ENCODE results near the gene MNX1.

The MNX1 gene

DNA sequence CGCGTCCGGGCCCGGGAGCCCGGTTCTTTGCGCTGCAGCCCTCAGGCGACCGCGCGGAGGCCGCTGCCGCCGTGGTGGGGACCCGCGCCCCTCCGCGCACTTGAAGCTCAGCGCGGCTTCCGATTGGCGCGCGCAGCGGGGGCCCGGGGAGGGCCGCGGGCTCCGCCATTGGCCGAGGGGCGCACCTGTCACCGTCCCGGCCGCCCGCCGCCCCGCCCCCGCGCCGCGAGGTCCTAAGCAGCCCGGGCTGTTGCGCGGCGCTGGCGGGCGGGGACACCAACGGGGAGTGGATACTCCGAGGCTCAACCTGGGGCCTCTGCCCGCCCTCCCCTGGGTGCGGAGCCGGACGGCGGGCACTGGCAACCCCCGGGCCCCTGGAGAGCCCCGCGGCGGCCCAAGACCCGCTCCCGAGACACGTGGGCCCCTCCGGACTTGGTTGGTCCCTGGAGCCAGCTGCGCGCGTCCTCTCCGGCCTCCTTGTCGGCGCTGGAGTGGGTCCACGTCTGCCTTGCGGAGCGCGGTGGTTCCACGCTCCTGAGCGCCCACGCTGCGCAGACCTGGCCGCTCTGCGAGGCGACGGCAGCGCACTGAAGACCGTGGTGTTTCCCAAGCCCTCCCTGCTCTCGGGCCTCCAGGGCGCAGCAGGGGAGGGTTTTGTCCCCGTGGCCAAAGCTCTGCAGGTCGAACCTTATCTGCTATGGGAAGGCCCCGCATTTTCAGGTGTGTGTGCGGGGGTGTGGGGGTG is at the start of gene MNX1:
Gene MNX1 (minus strand): TSS at position 76 of the 745 bp plus-strand sequence. CDS start 313 bp downstream, outside the sequence.
- DNase-seq (ENCODE audit: low read depth), result peak; percentile 34

DNA sequence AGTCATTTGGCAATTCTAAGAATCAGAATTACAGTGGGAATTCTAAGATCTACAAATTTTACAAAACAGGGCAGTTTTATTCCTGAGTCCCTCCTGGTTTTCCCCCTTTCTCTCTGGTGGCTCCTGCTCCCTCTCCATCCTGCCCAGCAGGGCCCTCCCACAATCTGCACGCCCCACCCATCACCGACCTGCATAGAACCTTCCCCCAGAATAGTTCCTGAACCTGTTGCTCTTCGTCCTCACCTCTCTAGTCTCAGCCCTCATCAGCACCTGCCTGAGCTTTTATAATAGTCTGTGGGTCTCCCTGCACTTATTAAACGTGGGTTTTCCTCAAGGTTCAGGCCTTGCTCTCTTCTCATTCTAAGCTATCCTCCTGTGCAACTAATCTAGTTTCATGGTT is 49.1 kb upstream of the MNX1 start:
- DNase-seq (ENCODE audit: low read depth), result no peak

- no peak for DNase-seq (ENCODE audit: low read depth)
Measured at GRCh38 chr7:157058701-157059100, 48.2 kb upstream of the MNX1 start.

DNA sequence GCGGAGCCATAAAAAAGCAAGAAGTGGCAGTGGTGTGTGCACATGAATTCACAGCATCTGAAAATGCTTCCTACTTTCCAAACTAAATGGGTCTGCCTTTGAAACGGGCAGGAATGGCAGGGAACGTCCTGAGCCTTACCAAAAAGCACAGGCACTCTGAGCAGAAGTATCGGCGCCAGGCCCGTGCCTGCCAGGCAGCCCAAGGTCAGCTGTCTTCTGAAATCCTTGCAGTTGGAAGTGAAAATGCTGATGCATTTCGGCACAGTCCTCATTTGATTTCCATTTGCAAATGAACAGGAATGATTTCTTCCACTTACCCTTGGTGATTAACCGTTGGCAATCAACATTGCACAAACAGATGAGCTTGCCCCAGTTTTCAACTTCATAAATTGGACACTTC is 47.6 kb upstream of the MNX1 start:
- DNase-seq (ENCODE audit: low read depth), result no peak

DNA sequence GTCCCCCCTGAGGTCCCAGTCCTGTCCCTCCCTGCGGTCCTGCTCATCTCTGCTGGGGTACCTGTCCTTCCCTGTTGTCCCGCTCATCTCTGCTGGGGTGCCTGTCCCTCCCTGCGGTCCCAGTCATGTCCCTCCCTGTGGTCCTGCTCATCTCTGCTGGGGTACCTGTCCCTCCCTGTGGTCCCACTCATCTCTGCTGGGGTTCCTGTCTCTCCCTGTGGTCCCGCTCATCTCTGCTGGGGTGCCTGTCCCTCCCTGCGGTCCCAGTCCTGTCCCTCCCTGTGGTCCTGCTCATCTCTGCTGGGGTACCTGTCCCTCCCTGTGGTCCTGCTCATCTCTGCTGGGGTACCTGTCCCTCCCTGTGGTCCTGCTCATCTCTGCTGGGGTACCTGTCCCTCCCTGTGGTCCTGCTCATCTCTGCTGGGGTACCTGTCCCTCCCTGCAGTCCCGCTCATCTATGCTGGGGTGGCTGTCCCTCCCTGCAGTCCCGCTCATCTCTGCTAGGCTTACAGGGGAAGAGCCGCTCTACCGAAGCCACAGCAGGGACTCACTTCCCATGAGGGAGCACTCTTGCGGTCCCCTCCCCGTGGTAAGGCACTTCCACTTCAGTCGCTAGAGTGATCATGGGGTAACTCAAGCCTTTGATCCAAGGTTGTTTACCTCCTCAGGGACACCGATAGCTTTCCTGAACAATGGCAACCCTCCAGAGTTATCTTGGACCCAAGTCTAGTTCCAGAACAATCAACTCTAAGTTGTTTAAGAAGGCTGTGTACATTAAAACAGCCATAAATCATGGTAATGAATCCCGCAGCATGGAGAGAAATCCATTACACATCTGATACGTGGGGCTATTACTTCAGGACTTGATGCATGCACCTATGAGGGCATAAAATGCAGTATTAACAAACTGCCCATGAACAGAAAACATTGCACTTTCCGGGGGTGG is 46.8 kb upstream of the MNX1 start:
- no peak for DNase-seq (ENCODE audit: low read depth)

DNA sequence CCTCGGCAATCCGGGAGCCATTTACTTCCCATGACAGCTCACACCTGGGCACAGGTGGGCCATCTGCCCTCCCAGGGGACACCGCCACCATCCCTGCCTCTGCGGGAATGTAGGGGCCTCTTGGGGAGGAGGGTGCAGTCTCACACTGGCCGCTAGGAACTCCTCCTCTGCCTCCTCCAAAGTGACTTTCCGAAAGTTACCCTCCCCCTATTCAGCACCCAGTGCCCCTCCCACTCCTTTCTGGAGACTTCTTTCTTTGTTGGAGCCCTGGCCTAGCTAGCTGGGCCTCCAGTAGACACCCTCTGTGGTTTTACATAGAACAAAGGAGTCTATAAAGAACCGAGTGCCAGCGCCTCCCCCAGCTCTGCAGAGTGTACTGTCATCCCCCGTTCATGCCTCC is 45.8 kb upstream of the MNX1 start:
- no peak for DNase-seq (ENCODE audit: low read depth)

DNA sequence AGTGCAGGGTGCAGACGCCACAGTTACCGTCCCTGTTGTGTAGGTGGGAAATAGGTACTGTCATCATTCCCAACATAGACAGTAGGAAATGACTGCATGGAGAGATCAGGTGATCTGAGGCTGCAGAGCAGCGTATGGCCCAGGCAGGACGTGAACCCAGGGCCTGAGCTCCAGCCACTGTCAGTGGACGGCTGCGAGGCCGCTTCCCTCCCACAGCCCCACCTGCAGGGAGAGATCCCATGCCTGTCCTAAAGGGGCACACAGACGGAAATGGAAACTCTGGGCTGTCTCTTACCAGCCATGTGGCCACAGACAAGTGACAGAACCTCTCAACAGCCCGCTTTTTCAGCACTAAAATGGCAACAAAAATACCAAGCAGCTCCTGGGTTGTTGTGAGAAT is 44.5 kb upstream of the MNX1 start:
- DNase-seq (ENCODE audit: low read depth), result no peak

GRCh38 chr7:157053118-157053517 is 42.7 kb upstream of the MNX1 start:
- DNase-seq (ENCODE audit: low read depth), result no peak

GRCh38 chr7:157047148-157047547 is 36.7 kb upstream of the MNX1 start:
- DNase-seq (ENCODE audit: low read depth), result no peak

- no peak for DNase-seq (ENCODE audit: low read depth)
Measured at GRCh38 chr7:157046681-157047080, 36.2 kb upstream of the MNX1 start.

- no peak for DNase-seq (ENCODE audit: low read depth)
Measured at GRCh38 chr7:157044943-157045660, 34.6 kb upstream of the MNX1 start.

GRCh38 chr7:157044147-157044687 is 33.8 kb upstream of the MNX1 start:
- no peak for DNase-seq (ENCODE audit: low read depth)

GRCh38 chr7:157043745-157044144 is 33.3 kb upstream of the MNX1 start:
- no peak for DNase-seq (ENCODE audit: low read depth)

- DNase-seq (ENCODE audit: low read depth), result no peak
Measured at GRCh38 chr7:157041514-157042277, 31.2 kb upstream of the MNX1 start.

DNA sequence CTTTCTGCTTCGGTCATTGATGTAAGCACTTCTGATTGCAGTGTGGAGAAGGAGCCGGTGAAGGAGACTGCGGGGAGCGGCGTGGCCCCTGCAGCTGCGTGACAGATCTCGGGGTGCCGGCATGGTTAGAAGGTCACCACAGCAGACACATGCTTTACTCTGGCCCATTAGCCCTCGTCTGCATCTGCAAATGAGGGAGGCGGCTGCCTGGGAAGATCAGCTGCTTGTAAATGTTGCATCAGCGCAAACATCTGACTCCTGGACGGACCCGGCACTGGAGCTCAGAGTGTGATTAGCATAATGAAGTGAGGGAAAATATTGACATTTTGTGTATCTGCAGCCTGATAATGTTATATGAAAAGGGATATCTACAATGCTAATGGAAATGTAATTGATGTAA is 30.5 kb upstream of the MNX1 start:
- DNase-seq (ENCODE audit: low read depth), result no peak

- no peak for DNase-seq (ENCODE audit: low read depth)
Measured at GRCh38 chr7:157037635-157038034, 27.2 kb upstream of the MNX1 start.

- no peak for DNase-seq (ENCODE audit: low read depth)
Measured at GRCh38 chr7:157037028-157037427, 26.6 kb upstream of the MNX1 start.

- DNase-seq (ENCODE audit: low read depth), result no peak
Measured at GRCh38 chr7:157035979-157036378, 25.5 kb upstream of the MNX1 start.

- DNase-seq (ENCODE audit: low read depth), result no peak
Measured at GRCh38 chr7:157035302-157035701, 24.8 kb upstream of the MNX1 start.

DNA sequence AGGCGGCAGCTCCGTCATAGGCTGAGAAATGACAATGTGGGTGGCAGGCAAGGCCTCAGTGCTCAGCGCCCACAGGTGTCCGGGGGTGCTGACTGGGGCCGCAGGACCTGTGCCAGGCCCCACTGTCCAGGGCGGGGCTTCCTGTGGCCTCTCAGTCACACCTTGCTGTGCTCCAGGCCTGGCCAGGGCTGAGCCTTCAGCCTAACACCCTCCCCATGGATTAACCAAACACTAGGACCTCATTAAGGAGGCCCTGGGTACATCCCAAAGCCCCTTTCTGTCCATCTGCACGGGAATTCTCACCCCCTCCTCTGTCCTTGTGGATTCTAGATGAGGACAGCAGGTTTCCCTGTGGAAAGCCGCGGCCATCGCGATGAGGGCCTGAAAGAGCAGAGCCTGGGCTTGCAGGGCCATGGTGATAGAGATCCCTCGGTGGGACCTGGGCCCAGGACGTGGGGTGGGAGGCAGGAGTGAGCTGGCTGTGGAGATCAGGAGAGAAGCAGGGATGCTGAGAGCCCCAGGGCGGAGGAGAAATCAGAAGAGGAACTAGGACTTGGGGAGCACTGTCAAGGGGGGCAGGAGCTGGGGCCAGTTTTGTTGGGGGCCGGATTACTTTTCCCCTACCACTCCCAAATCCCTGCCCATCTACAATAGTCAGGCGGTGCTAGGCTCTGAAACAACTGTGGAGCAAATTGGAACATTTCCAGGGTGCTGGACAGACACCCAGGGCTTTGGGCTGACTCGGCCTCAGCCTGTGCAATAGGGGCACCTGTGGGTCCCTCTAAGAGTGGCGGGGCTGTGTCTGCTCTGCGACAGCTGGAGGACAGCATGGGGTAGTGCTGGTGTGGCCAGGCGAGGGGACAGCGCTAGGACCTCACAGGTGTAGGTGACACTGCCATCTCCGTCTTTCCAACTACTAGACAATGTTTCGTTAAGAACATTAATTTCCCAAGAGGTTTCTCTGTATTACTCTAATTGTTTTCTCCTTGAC is 23.3 kb upstream of the MNX1 start:
- DNase-seq (ENCODE audit: low read depth), result no peak

All from T-helper 22 cell (primary cell).